Epithelial cell of proximal tubule (primary cell): Measurements from ENCODE around the gene PTPRU. TPM values are rescaled to one million over a fixed set of nuclear protein-coding genes. Genes with fewer than 3 reads are reported as not detected.

Source experiments
- DNase-seq: peaks from one replicate; pipeline ENCODE4 v3.0.0-alpha.2; 2011; ENCODE audit warnings: low read depth
- H3K4me3 ChIP-seq: 2 replicates; pipeline ENCODE4 v1.5.1; 2011; ENCODE audit warnings: low read depth, mild to moderate bottlenecking, low read length
- CTCF ChIP-seq: conservative IDR thresholded peaks from 2 replicates; pipeline ENCODE4 v1.5.1; 2012; ENCODE audit warnings: low read depth, mild to moderate bottlenecking, low read length
- total RNA-seq: library from RNA; depleted of rRNA; stranded (reverse); fragments of >200 nt; gene quantifications from 2 replicates; pipeline ENCODE4 v1.2.3, GENCODE V29; 2015

Gene PTPRU
- total RNA-seq, 1 donor from 2014 or later = 44.7 TPM

- no peak overlapping the region for H3K4me3 ChIP-seq
- DNase-seq = no peak
- no peak for TF ChIP-seq CTCF
Measured at GRCh38 chr1:29247571-29248273, 11.4 kb downstream of the PTPRU start.

- no peak overlapping the region for H3K4me3 ChIP-seq
- DNase-seq = no peak
- TF ChIP-seq CTCF = no peak
Measured at GRCh38 chr1:29248409-29248808, 12.1 kb downstream of the PTPRU start.

GRCh38 chr1:29249170-29249691 lies 12.9 kb downstream of the PTPRU start:
- no peak for TF ChIP-seq CTCF
- DNase-seq = no peak
- H3K4me3 ChIP-seq = no peak overlapping the region

GRCh38 chr1:29249951-29250581 lies 13.7 kb downstream of the PTPRU start:
- no peak overlapping the region for H3K4me3 ChIP-seq
- DNase-seq = no peak
- TF ChIP-seq CTCF = no peak

- no peak overlapping the region for H3K4me3 ChIP-seq
- DNase-seq = no peak
- no peak for TF ChIP-seq CTCF
Measured at GRCh38 chr1:29251164-29252124, 15.1 kb downstream of the PTPRU start.

GRCh38 chr1:29253180-29253579 lies 16.9 kb downstream of the PTPRU start:
- no peak overlapping the region for H3K4me3 ChIP-seq
- DNase-seq = no peak
- no peak for TF ChIP-seq CTCF
